Gastrocnemius medialis (tissue), 4 donors: ENCODE measurements around the gene GOLGA6A.

ENCODE experiments used
- CTCF ChIP-seq, 5 experiments: fragments of 450-650 bp in 3 of 5; fragments of 200-600 bp in 2 of 5; sonication (generic) in 2 of 5; IDR thresholded peaks in 4 of 5; conservative IDR thresholded peaks in 1 of 5; 1 replicate in 4 of 5; 2 replicates in 1 of 5; pipeline ENCODE4 v1.5.1; 2016 to 2019; ENCODE audit warnings: antibody characterized with exemption in 5 of 5, mild to moderate bottlenecking in 3 of 5, moderate library complexity in 3 of 5
- POLR2A ChIP-seq, 2 donors: fragments of 450-650 bp; IDR thresholded peaks; one replicate each; pipeline ENCODE4 v1.6.1; 2017; ENCODE audit warnings: antibody characterized with exemption in 2 of 2, mild to moderate bottlenecking in 2 of 2, moderate library complexity in 2 of 2

GRCh38 chr15:74130849-74131627, 48.7 kb upstream of the GOLGA6A start:
- TF ChIP-seq CTCF (IDR thresholded peaks at IDR 0.05 in 4 of 5, conservative IDR thresholded peaks at IDR 0.05 in 1 of 5) = no peak
- TF ChIP-seq POLR2A (IDR thresholded peaks at IDR 0.05) = no peak
